Globus pallidus (tissue), 1 donor: ENCODE results near the gene DLG3.

ENCODE experiments used
- DNase-seq: peaks from one replicate; pipeline ENCODE4 v3.0.0-alpha.2; 2015; ENCODE audit warnings: low spot score

The DLG3 gene

DNA sequence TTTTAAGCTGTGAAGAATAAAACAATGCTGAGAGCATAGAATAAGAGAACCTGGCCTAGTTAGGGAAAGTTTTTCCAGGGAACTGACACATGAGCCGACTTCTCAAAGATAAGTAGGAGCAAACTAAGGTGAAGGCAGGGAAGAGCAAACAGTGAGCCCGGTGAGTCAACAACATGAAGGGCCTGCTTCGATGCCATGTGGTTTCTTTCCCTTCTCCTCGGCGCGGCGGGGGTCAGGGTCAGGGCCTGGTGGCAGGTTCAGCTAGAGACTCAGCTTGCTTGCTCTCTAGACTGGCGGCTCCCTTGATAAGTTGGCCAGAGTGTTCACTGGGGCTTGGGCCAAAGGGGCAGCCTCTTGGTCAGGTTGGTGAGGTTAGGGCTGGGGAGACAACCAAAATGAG, 81.1 kb downstream of the DLG3 start:
- DNase-seq = no peak

DNA sequence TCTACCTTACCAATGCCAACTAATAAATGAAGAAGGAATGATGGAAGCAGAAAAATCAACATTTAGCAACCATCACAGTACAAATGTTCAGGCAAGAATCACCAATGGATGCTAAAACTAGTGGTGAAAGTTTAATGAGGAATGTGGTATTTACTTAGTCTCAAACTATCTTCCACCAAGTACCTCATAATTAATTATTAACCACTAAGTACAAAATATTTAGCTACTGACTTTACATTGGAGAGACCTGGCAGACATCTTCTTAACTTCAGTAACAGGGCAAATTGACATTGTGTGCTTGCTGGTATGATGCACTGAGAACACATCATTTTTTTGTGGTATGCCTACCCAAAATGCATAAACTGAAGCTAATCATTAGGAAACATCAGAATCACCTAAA, 82.4 kb downstream of the DLG3 start:
- no peak for DNase-seq

DNA sequence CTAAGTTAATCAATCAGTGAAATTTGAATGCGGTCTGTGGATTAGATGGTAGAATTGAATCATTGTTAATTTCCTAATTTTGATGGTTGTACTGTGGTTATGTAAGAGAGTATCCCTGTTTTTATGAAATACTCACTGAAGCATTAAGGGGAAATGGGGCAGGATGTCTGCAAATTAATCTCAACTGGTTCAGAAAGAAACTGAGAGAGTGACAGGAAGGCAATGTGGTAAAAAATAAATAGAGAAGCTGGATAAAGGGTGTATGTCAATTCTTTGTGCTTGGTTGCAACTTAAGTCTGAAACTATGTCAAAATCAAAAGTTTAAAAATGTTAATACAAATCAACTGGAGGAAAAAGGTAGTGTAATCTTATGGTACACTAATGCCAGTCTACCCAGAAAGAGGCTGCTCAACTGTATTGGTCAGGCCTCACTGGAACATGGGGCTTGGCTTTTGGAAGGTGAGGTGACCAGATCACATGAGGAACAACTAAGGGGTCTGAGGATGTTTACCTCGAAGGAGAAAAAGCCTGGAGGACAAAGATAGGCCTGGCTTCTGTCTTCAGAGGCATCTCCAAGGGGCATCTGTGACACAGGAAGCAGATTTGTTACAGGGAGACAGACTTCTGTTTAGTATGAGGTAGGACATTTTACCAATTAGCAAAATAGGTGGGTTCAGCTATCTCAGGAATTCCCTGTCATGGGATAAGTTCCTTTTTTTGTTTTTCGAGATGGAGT, 83.1 kb downstream of the DLG3 start:
- no peak for DNase-seq

DNA sequence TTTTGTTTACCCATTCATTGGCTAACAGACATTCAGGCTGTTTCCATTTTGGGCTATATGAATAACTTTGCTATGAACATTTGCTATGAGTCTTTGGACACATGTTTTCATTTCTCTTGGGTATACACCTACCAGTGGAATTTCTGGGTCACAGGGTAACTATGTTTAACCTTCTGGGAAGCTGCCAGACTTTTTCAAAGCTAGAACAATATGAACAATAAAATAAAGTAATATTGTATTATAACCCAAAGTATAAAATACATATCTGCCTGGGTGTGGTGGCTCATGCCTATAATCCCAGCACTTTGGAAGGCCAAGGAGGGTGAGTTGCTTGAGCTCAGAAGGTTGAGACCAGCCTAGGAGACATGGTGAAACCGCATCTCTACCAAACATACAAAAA, 90.6 kb downstream of the DLG3 start:
- DNase-seq = no peak

DNA sequence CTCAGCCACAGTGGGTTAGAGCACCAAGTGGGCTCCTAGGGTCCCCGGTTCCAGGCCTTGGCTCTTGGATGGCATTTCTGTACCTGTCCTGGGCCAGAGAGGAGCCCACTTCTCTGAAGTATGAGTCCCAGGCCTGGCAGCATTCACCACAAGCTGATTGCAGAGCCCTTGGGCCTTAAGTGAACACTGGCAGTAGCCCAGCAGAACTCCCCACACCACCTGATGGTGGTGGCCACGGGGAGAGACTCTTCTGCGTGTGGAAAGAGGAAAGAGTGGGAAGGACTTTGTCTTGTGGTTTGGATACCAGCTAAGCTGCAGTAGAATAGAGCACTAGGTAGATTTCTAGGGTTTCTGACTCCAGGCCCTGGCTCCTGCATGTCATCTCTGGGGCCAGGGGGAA, 104.8 kb downstream of the DLG3 start:
- no peak for DNase-seq

DNA sequence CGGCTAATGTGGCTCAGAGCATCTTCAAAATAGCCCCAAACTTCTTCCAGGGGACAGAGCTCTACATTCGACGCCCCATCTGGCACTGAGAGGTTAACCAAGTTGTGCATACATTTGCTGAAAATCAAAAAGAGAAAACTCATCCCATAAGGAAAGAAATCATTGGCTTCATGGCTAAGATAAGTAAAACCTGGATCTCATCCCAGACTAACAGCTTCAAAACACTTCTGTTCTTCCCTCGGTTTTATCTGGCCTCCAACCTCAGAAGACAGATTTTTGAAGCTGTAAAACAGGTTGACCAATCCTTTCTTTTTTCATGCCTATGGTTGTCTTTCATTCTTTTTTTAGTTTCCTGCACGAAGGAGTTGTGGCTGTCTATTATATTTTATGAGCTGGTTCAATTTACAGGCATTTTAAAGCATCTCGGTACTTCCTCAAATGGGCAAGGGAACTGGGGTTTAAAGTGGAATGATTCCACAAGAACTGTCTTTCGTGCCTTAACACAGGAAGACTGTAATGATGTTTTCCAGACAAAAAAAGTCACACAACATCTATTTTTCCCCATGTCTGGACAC, 107.6 kb downstream of the DLG3 start:
- no peak for DNase-seq

DNA sequence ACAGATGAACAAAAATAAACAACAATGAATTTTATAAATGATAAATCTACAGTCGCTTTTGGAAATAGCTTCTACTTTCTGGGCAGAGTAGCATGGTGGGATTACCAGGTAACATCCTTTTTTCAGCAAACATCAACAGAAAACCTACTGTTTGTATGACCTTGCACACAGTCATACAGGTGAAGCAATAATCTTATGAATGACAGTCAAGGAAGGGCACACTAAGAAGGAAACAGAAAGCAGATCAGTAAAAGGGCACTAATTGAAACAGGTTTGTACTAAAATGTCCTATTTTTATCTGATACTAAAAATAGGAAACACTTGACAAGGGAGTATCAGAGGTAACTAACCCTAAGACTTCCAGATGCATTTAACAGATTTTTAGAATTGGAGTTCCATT, 108.9 kb downstream of the DLG3 start:
- DNase-seq = no peak

DNA sequence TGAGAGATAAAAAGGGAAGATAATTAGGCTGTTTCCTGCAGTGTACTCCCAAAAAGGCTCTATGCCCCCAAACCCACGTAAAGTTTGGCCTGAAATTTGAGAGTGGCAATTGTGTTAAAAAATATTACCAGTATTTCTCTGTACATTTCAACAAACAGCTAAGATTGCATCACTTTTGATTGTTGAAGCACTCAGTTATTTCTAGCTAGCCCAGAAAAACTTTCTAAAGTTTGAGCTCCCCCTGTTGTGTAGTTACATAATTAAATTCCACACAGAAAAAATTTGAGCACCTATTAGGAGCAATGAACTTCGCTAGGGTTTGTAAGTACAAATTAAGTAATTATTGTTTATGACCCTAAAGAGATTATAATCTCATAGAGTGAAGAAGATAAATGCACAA, 109.4 kb downstream of the DLG3 start:
- no peak for DNase-seq

DNA sequence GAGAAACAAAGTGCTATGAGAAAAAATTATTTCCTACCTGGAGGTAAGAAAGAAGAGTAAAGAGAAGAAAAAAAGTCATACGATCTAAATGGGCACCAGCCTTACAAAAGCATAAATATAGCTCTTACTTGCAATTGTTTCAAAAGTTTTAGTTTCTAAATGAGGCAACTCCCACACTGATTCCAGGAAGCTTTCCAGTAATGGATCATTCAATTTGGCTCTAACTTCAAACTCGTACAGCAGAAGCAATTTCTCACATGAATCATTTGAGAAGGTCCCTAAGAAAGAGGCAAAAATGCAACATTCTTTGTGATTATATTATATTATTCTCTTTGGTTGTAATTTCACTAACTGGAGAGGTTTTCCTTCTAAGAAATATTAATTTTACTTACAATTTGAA, 109.9 kb downstream of the DLG3 start:
- DNase-seq = no peak

DNA sequence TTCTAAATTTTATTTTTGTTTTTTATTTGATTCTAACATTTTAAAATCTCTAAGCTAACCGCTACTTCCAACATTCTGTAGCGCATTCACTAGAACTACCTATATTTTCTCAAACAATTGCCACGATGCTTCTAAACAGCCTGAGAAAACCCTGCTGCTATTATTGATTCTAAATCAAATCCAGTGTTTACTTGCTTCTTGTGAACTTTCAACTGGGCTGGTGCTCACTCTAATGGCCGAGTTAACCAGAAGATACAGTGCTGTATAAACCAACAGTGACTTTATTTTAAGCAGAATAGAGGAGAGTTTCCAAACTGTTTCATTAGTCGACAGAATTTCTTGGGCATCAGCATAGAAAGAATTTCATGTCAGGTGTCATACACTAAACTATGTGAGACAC, 110.3 kb downstream of the DLG3 start:
- no peak for DNase-seq
